Panc1 (cell line): ENCODE measurements around the gene C19orf25. TPM values are rescaled to one million over a fixed set of nuclear protein-coding genes. Genes with fewer than 3 reads are reported as not detected.

ENCODE experiments used
- ATAC-seq: fragments of 200-7000 bp; cut with Tn5 transposase; 2 replicates; pipeline ENCODE4 v1.9.1; 2020; ENCODE audit warnings: mild to moderate bottlenecking, moderate library complexity
- BruUV-seq: library from RNA; stranded (reverse); fragments of 400-500 nt; replicated peaks from 2 replicates; lab custom pipeline; 2021; lab: Mats Ljungman, UMichigan
- CTCF ChIA-PET: fragments of 300-600 bp; sonication (Branson Sonifier 250); formaldehyde crosslinking; loops from one replicate; lab custom pipeline; 2022; ENCODE audit warnings: antibody characterized with exemption; lab: Charles Lee
- POLR2A ChIA-PET: fragments of 300-600 bp; sonication (Branson Sonifier 250); formaldehyde crosslinking; loops from one replicate; lab custom pipeline; 2022; ENCODE audit warnings: antibody characterized with exemption; lab: Charles Lee
- DNase-seq: peaks from one replicate; pipeline ENCODE4 v3.0.0-alpha.2; 2010; ENCODE audit warnings: low read depth, low spot score
- H3K27ac ChIP-seq: 2 replicates; pipeline ENCODE4 v1.5.1; 2011; ENCODE audit warnings: mild to moderate bottlenecking, low read length, inconsistent platforms
- H3K27me3 ChIP-seq: fragments of 200-500 bp; sonication (Bioruptor generic); 2 replicates; pipeline ENCODE4 v1.6.0; 2014; ENCODE audit warnings: low read length, inconsistent platforms; ENCODE audit not compliant: control insufficient read depth, insufficient read depth
- H3K36me3 ChIP-seq: fragments of 200-500 bp; sonication (Bioruptor generic); 2 replicates; pipeline ENCODE4 v1.5.1; 2014; ENCODE audit warnings: inconsistent platforms, mild to moderate bottlenecking, low read length, moderate library complexity; ENCODE audit not compliant: control insufficient read depth, insufficient read depth
- H3K4me1 ChIP-seq: 2 replicates; pipeline ENCODE4 v1.5.1; 2011; ENCODE audit warnings: inconsistent platforms, mild to moderate bottlenecking, low read length, moderate library complexity; ENCODE audit not compliant: control insufficient read depth, insufficient read depth
- H3K4me3 ChIP-seq, 2 experiments: 2 replicates each; pipeline ENCODE4 v1.5.1; 2011 to 2012; ENCODE audit warnings: low read depth in 2 of 2, low read length in 2 of 2, mild to moderate bottlenecking in 2 of 2, inconsistent platforms in 1 of 2, moderate library complexity in 1 of 2
- H3K9me3 ChIP-seq: fragments of 200-500 bp; sonication (Bioruptor generic); 2 replicates; pipeline ENCODE4 v1.5.1; 2014; ENCODE audit warnings: low read depth, mild to moderate bottlenecking, inconsistent platforms, low read length, moderate library complexity; ENCODE audit not compliant: control insufficient read depth, insufficient read depth
- POLR2AphosphoS5 ChIP-seq: IDR thresholded peaks from 2 replicates; pipeline ENCODE4 v1.6.1; 2012; ENCODE audit warnings: mild to moderate bottlenecking, low read depth, low read length, moderate library complexity
- SIN3A ChIP-seq: IDR thresholded peaks from 2 replicates; pipeline ENCODE4 v1.6.1; 2012; ENCODE audit warnings: low read depth, mild to moderate bottlenecking, low read length, moderate library complexity, borderline replicate concordance; ENCODE audit not compliant: insufficient read depth
- TCF7L2 ChIP-seq: IDR thresholded peaks from 2 replicates; pipeline ENCODE4 v1.6.1; 2011; ENCODE audit warnings: mild to moderate bottlenecking, low read depth, low read length, inconsistent platforms
- in situ Hi-C: cut with HindIII; loops from 2 replicates; pipeline ENCODE4 v1.10.0; 2016; ENCODE audit warnings: low sequenced_read_pairs, low pct_unique_long_range_greater_than_20kb
- intact Hi-C: fragments of 100-400 bp; cut with micrococcal nuclease; formaldehyde crosslinking; loops from one replicate; pipeline ENCODE4 v1.10.0; 2022; ENCODE audit not compliant: unreplicated experiment
- total RNA-seq: library from RNA; stranded (reverse); gene quantifications from one replicate; pipeline ENCODE4 v1.2.1, GENCODE V29; 2021; ENCODE audit not compliant: unreplicated experiment
- TF ChIP-seq, protein P1 (sequence below), 2 experiments: IDR thresholded peaks; 2 replicates each; pipeline ENCODE4 v1.6.1; 2011 to 2012; ENCODE audit warnings: low read depth in 2 of 2, control low read depth in 1 of 2, low read length in 1 of 2, mild to moderate bottlenecking in 1 of 2, moderate library complexity in 1 of 2; ENCODE audit not compliant: insufficient read depth in 1 of 2
- TF ChIP-seq, protein P2 (sequence below): fragments of 450-650 bp; IDR thresholded peaks from 2 replicates; pipeline ENCODE4 v1.5.1; 2017; ENCODE audit warnings: mild to moderate bottlenecking

Gene C19orf25
- total RNA-seq, 1 experiment from 2014 or later: 34.7 TPM

DNA sequence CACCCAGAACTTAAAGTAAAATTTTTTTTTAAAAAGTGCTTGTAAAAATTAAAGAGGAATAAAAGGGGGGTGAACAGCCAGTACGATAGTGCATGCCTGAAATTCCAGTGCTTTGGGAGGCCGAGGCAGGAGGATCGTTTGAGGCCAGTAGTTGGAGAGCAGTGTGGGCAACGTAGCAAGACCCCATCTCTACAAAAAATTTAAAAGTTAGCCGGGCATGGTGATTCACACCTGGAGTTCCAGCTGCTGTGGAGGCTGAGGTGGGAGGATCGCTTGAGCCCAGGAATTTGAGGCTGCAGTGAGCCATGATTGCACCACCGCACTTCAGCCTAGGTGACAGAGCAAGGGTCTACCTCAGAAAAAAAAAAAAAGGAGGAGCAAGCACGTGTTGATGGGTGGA is 26.0 kb upstream of the C19orf25 start:
- CTCF ChIA-PET: interaction anchor here (0.6 kb wide), 1 partner anchor 600 kb away, joined by 8 read pairs; no protein-coding TSS in a partner anchor
- POLR2A ChIA-PET: no interaction called here
- no TSS peak for BruUV-seq

DNA sequence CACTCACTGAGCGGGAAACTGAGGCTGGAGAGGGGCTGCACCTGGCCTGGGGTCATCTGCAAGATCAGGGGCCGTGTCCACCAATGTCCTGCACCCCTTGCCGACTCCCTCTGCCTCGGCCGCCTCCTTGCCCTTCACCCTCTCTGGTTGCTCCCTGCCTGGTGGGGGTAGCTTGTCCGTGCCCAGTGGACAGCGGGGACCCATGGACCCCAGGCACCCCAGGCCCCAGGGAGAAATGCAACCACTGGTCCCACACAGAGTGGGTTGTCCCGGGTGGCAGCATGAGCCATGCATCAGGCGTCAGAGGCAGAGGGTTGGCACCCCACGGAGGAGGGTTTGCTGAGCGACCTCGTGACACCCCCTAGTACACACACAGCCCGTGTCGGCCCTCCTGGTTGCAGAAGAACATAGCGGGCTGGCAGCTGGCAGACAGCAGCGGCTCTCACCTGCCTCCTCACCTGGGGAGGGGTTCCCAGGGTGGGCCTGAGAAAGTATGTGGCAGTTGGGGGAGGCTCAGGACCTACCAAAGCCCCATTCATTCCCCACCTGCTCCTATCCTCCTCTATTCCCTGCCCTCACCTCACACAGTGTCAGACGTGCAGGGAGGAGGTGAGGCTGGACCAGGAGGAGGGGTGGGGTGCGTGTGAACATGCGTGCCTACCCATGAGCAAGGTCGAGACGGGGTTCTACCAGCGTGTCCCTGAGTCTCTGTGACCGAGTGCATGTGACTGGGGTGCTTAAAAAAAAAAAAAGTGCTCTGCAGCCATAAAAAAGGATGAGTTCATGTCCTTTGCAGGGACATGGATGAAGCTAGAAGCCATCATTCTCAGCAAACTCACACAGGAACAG is 25.1 kb upstream of the C19orf25 start:
- DNase-seq: no peak
- Histone ChIP-seq H3K27me3 (no peaks in the 10 kb centered on the region), H3K4me3 (no peak overlapping the region), H3K27ac (no peak overlapping the region), H3K4me1 (no peaks in the 10 kb centered on the region), H3K9me3 (no peaks in the 10 kb centered on the region), H3K36me3 (no peaks in the 10 kb centered on the region)
- BruUV-seq: no TSS peak
- in situ Hi-C loops: no loop called here
- TF ChIP-seq, protein P1, sequence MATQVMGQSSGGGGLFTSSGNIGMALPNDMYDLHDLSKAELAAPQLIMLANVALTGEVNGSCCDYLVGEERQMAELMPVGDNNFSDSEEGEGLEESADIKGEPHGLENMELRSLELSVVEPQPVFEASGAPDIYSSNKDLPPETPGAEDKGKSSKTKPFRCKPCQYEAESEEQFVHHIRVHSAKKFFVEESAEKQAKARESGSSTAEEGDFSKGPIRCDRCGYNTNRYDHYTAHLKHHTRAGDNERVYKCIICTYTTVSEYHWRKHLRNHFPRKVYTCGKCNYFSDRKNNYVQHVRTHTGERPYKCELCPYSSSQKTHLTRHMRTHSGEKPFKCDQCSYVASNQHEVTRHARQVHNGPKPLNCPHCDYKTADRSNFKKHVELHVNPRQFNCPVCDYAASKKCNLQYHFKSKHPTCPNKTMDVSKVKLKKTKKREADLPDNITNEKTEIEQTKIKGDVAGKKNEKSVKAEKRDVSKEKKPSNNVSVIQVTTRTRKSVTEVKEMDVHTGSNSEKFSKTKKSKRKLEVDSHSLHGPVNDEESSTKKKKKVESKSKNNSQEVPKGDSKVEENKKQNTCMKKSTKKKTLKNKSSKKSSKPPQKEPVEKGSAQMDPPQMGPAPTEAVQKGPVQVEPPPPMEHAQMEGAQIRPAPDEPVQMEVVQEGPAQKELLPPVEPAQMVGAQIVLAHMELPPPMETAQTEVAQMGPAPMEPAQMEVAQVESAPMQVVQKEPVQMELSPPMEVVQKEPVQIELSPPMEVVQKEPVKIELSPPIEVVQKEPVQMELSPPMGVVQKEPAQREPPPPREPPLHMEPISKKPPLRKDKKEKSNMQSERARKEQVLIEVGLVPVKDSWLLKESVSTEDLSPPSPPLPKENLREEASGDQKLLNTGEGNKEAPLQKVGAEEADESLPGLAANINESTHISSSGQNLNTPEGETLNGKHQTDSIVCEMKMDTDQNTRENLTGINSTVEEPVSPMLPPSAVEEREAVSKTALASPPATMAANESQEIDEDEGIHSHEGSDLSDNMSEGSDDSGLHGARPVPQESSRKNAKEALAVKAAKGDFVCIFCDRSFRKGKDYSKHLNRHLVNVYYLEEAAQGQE (IDR thresholded peaks at IDR 0.05; ENCODE audit: insufficient read depth in 1 of 2, low read depth in 2 of 2, low read length in 1 of 2): no peak
- TF ChIP-seq SIN3A: no peak
- no peak for TF ChIP-seq TCF7L2
- TF ChIP-seq, protein P2, sequence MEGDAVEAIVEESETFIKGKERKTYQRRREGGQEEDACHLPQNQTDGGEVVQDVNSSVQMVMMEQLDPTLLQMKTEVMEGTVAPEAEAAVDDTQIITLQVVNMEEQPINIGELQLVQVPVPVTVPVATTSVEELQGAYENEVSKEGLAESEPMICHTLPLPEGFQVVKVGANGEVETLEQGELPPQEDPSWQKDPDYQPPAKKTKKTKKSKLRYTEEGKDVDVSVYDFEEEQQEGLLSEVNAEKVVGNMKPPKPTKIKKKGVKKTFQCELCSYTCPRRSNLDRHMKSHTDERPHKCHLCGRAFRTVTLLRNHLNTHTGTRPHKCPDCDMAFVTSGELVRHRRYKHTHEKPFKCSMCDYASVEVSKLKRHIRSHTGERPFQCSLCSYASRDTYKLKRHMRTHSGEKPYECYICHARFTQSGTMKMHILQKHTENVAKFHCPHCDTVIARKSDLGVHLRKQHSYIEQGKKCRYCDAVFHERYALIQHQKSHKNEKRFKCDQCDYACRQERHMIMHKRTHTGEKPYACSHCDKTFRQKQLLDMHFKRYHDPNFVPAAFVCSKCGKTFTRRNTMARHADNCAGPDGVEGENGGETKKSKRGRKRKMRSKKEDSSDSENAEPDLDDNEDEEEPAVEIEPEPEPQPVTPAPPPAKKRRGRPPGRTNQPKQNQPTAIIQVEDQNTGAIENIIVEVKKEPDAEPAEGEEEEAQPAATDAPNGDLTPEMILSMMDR: no peak
- no peak for TF ChIP-seq POLR2AphosphoS5
- intact Hi-C loops: no loop called here
- ChIA-PET POLR2A (no interaction called here), CTCF (no interaction called here)
- ATAC-seq: no peak

More for the DNA sequence above, 26.0 kb upstream of the C19orf25 start:
- Histone ChIP-seq H3K36me3 (no peaks in the 10 kb centered on the region), H3K4me1 (no peaks in the 10 kb centered on the region), H3K27me3 (no peaks in the 10 kb centered on the region), H3K9me3 (no peaks in the 10 kb centered on the region), H3K27ac (no peak overlapping the region), H3K4me3 (no peak overlapping the region)
- in situ Hi-C loops: no loop called here
- ATAC-seq: no peak
- no peak for DNase-seq
- intact Hi-C loops: no loop called here
- TF ChIP-seq, protein P1 (IDR thresholded peaks at IDR 0.05; ENCODE audit: insufficient read depth in 1 of 2, low read depth in 2 of 2, low read length in 1 of 2): no peak
- TF ChIP-seq TCF7L2: no peak
- TF ChIP-seq, protein P2: no peak
- no peak for TF ChIP-seq SIN3A
